ENCODE measurements around the gene IQCC. TPM values are rescaled to one million over a fixed set of nuclear protein-coding genes. Genes with fewer than 3 reads are reported as not detected.
A peak's percentile ranks its signal among the peaks of the same experiment; 100 is the strongest.

IQCC gene
- total RNA-seq, 1 donor from 2014 or later: 4.2 TPM

GRCh38 chr1:32215629-32216480 lies 10.4 kb downstream of the IQCC start:
- Mint-ChIP-seq H3K4me1 (peaks cover 21% of the 10 kb centered on the region), H3K27me3 (no peaks in the 10 kb centered on the region), H3K36me3 (ENCODE audit: low read depth) (peaks cover 48% of the 10 kb centered on the region), H3K4me3 (no peak overlapping the region), H3K27ac (no peak overlapping the region), H3K9me3 (no peaks in the 10 kb centered on the region)
- peak; percentile 93 for ATAC-seq (ENCODE audit: low read depth)
- POLR2A ChIA-PET: interaction anchor here (0.6 to 3.3 kb wide), 15 partner anchors 9 to 1166 kb away, joined by 3 to 26 read pairs (median 7); partner anchors contain the start of genes BSDC1, CCDC28B, HDAC1 and IQCC
- TF ChIP-seq, protein P1, sequence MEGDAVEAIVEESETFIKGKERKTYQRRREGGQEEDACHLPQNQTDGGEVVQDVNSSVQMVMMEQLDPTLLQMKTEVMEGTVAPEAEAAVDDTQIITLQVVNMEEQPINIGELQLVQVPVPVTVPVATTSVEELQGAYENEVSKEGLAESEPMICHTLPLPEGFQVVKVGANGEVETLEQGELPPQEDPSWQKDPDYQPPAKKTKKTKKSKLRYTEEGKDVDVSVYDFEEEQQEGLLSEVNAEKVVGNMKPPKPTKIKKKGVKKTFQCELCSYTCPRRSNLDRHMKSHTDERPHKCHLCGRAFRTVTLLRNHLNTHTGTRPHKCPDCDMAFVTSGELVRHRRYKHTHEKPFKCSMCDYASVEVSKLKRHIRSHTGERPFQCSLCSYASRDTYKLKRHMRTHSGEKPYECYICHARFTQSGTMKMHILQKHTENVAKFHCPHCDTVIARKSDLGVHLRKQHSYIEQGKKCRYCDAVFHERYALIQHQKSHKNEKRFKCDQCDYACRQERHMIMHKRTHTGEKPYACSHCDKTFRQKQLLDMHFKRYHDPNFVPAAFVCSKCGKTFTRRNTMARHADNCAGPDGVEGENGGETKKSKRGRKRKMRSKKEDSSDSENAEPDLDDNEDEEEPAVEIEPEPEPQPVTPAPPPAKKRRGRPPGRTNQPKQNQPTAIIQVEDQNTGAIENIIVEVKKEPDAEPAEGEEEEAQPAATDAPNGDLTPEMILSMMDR (IDR thresholded peaks at IDR 0.05): peak; percentile 44
- no peak for DNase-seq
- intact Hi-C loops (cut with micrococcal nuclease): loop anchor here (1.0 to 5.0 kb wide), 5 partner anchors 11 to 198 kb away; partner anchors contain the start of genes FAM229A, IQCC and TSSK3
- CTCF ChIA-PET: interaction anchor here (0.6 to 5.3 kb wide), 39 partner anchors 9 to 200 kb away, joined by 3 to 51 read pairs (median 4); partner anchors contain the start of genes BSDC1, CCDC28B, FAM167B and FAM229A

GRCh38 chr1:32216566-32216965 lies 11.1 kb downstream of the IQCC start:
- ChIA-PET CTCF (interaction anchor here (0.7 to 5.3 kb wide), 20 partner anchors 9 to 198 kb away, joined by 3 to 51 read pairs (median 6); partner anchors contain the start of genes BSDC1, CCDC28B, FAM167B and MARCKSL1), POLR2A (interaction anchor here (0.6 to 3.3 kb wide), 11 partner anchors 9 to 178 kb away, joined by 3 to 26 read pairs (median 9); partner anchors contain the start of genes BSDC1, CCDC28B, HDAC1 and MARCKSL1)
- peaks cover 51% of the 10 kb centered on the region for H3K36me3 Mint-ChIP-seq (ENCODE audit: low read depth)
- intact Hi-C loops (cut with micrococcal nuclease): loop anchor here (5.0 kb wide), 1 partner anchor 146 kb away; the partner anchor contains the start of genes FAM229A and TSSK3
- H3K27ac Mint-ChIP-seq: no peak overlapping the region
- no peaks in the 10 kb centered on the region for H3K9me3 Mint-ChIP-seq
- TF ChIP-seq, protein P1 (IDR thresholded peaks at IDR 0.05): no peak
- ATAC-seq (ENCODE audit: low read depth) (no peak), DNase-seq (no peak)
- H3K27me3 Mint-ChIP-seq: no peaks in the 10 kb centered on the region
- H3K4me1 Mint-ChIP-seq: peaks cover 28% of the 10 kb centered on the region
- no peak overlapping the region for H3K4me3 Mint-ChIP-seq

GRCh38 chr1:32219022-32219421 lies 13.6 kb downstream of the IQCC start:
- intact Hi-C loops (cut with micrococcal nuclease): loop anchor here (5.0 kb wide), 1 partner anchor 143 kb away; the partner anchor contains the start of genes FAM229A and TSSK3
- peaks cover 45% of the 10 kb centered on the region for H3K4me1 Mint-ChIP-seq
- no peak overlapping the region for H3K27ac Mint-ChIP-seq
- H3K27me3 Mint-ChIP-seq: no peaks in the 10 kb centered on the region
- ChIA-PET CTCF (no interaction called here), POLR2A (interaction anchor here (1.2 to 3.5 kb wide), 2 partner anchors 18 to 21 kb away, joined by 3 to 16 read pairs; partner anchors contain the start of gene CCDC28B)
- ATAC-seq (ENCODE audit: low read depth): no peak
- no peaks in the 10 kb centered on the region for H3K9me3 Mint-ChIP-seq
- TF ChIP-seq, protein P1 (IDR thresholded peaks at IDR 0.05): no peak
- H3K4me3 Mint-ChIP-seq: no peak overlapping the region
- peaks cover 65% of the 10 kb centered on the region for H3K36me3 Mint-ChIP-seq (ENCODE audit: low read depth)
- DNase-seq: no peak

- POLR2A ChIA-PET: interaction anchor here (0.6 to 5.0 kb wide), 11 partner anchors 12 to 631 kb away, joined by 3 to 47 read pairs (median 7); partner anchors contain the start of genes CCDC28B, DCDC2B, HDAC1 and IQCC
- intact Hi-C loops (cut with micrococcal nuclease): loop anchor here (5.0 kb wide), 1 partner anchor 149 kb away; the partner anchor contains the start of gene TMEM39B
- no peaks in the 10 kb centered on the region for H3K9me3 Mint-ChIP-seq
- peak overlapping the region; percentile 95 for H3K27ac Mint-ChIP-seq
- DNase-seq: no peak
- TF ChIP-seq, protein P1 (IDR thresholded peaks at IDR 0.05): no peak
- peak overlapping the region; percentile 96 for H3K4me3 Mint-ChIP-seq
- CTCF ChIA-PET: interaction anchor here (0.7 to 1.4 kb wide), 5 partner anchors 13 to 181 kb away, joined by 3 to 4 read pairs (median 3); no protein-coding TSS in a partner anchor
- peaks cover 61% of the 10 kb centered on the region for H3K36me3 Mint-ChIP-seq (ENCODE audit: low read depth)
- peak; percentile 47 for ATAC-seq (ENCODE audit: low read depth)
- no peaks in the 10 kb centered on the region for H3K27me3 Mint-ChIP-seq
- peaks cover 50% of the 10 kb centered on the region for H3K4me1 Mint-ChIP-seq
These were observed 15.5 kb downstream of the IQCC start for GRCh38 chr1:32220746-32221580.

Measured in activated B cell treated with CpG ODN at 0.5 μM for 24 hours (primary cell).